Caki2 (cell line): ENCODE results near the gene GDF7. TPM values are rescaled to one million over a fixed set of nuclear protein-coding genes. Genes with fewer than 3 reads are reported as not detected.

Source experiments
- DNase-seq: peaks from one replicate; pipeline ENCODE4 v3.0.0-alpha.2; 2015; ENCODE audit warnings: low read depth
- in situ Hi-C: cut with HindIII; loops from 2 replicates; pipeline ENCODE4 v1.10.0; 2016; ENCODE audit warnings: low sequenced_read_pairs, low pct_unique_long_range_greater_than_20kb, mixed read lengths
- total RNA-seq: library from RNA; depleted of rRNA; stranded (reverse); fragments of >200 nt; shearing (Covaris generic); gene quantifications from 2 replicates; pipeline ENCODE4 v1.2.3, GENCODE V29; 2014; ENCODE audit warnings: low replicate concordance

GDF7 gene
- total RNA-seq, 1 experiment from 2014 or later, result 0.68 TPM

- no peak for DNase-seq
- in situ Hi-C loops, result loop anchor here (25.0 kb wide), 1 partner anchor 203 kb away; the partner anchor contains the start of gene RHOB
These were observed 26.4 kb upstream of the GDF7 start for GRCh38 chr2:20640411-20641122.

- in situ Hi-C loops, result loop anchor here (25.0 kb wide), 1 partner anchor 204 kb away; the partner anchor contains the start of gene RHOB
- peak; percentile 72 for DNase-seq
These were observed 25.6 kb upstream of the GDF7 start for GRCh38 chr2:20641123-20641985.

- DNase-seq, result peak; percentile 71
- in situ Hi-C loops, result loop anchor here (25.0 kb wide), 1 partner anchor 205 kb away; the partner anchor contains the start of gene RHOB
These were observed 24.6 kb upstream of the GDF7 start for GRCh38 chr2:20642055-20642971.

- DNase-seq, result no peak
- in situ Hi-C loops, result loop anchor here (25.0 kb wide), 1 partner anchor 206 kb away; the partner anchor contains the start of gene RHOB
These were observed 23.9 kb upstream of the GDF7 start for GRCh38 chr2:20643060-20643459.

GRCh38 chr2:20643826-20644225 lies 23.1 kb upstream of the GDF7 start:
- in situ Hi-C loops, result loop anchor here (25.0 kb wide), 1 partner anchor 207 kb away; the partner anchor contains the start of gene RHOB
- no peak for DNase-seq

- in situ Hi-C loops, result loop anchor here (25.0 kb wide), 1 partner anchor 208 kb away; the partner anchor contains the start of gene RHOB
- no peak for DNase-seq
These were observed 21.6 kb upstream of the GDF7 start for GRCh38 chr2:20645301-20645701.

- in situ Hi-C loops, result loop anchor here (25.0 kb wide), 1 partner anchor 208 kb away; the partner anchor contains the start of gene RHOB
These were observed 21.2 kb upstream of the GDF7 start for GRCh38 chr2:20645761-20646160.

GRCh38 chr2:20646446-20646845 lies 20.5 kb upstream of the GDF7 start:
- in situ Hi-C loops, result loop anchor here (25.0 kb wide), 1 partner anchor 209 kb away; the partner anchor contains the start of gene RHOB

More at GRCh38 chr2:20645761-20646160, 21.2 kb upstream of the GDF7 start:
- DNase-seq, result no peak

GRCh38 chr2:20647211-20647610 lies 19.7 kb upstream of the GDF7 start:
- in situ Hi-C loops, result loop anchor here (25.0 kb wide), 1 partner anchor 210 kb away; the partner anchor contains the start of gene RHOB

More at GRCh38 chr2:20646446-20646845, 20.5 kb upstream of the GDF7 start:
- DNase-seq, result no peak

GRCh38 chr2:20647738-20648137 lies 19.2 kb upstream of the GDF7 start:
- in situ Hi-C loops, result loop anchor here (25.0 kb wide), 1 partner anchor 210 kb away; the partner anchor contains the start of gene RHOB
- no peak for DNase-seq

More at GRCh38 chr2:20647211-20647610, 19.7 kb upstream of the GDF7 start:
- DNase-seq, result no peak

GRCh38 chr2:20648206-20648605 lies 18.7 kb upstream of the GDF7 start:
- in situ Hi-C loops, result loop anchor here (25.0 kb wide), 1 partner anchor 211 kb away; the partner anchor contains the start of gene RHOB
- no peak for DNase-seq

- in situ Hi-C loops, result loop anchor here (25.0 kb wide), 1 partner anchor 212 kb away; the partner anchor contains the start of gene RHOB
- DNase-seq, result no peak
These were observed 18.1 kb upstream of the GDF7 start for GRCh38 chr2:20648831-20649230.

- DNase-seq, result no peak
- in situ Hi-C loops, result loop anchor here (25.0 kb wide), 1 partner anchor 212 kb away; the partner anchor contains the start of gene RHOB
These were observed 17.4 kb upstream of the GDF7 start for GRCh38 chr2:20649576-20649975.

- in situ Hi-C loops, result loop anchor here (25.0 kb wide), 1 partner anchor 213 kb away; the partner anchor contains the start of gene RHOB
These were observed 17.0 kb upstream of the GDF7 start for GRCh38 chr2:20649976-20650375.

GRCh38 chr2:20650393-20650876 lies 16.5 kb upstream of the GDF7 start:
- in situ Hi-C loops, result no loop called here
- no peak for DNase-seq

More at GRCh38 chr2:20649976-20650375, 17.0 kb upstream of the GDF7 start:
- no peak for DNase-seq

- DNase-seq, result peak; percentile 88
- in situ Hi-C loops, result no loop called here
These were observed 15.8 kb upstream of the GDF7 start, which contains the start of gene HS1BP3 for GRCh38 chr2:20650877-20651730. TSS of gene HS1BP3 (minus strand) at chr2:20651098. CDS start at chr2:20651063, 35 bp downstream.
